Measurements from ENCODE around the gene PLEKHA7.

- TF ChIP-seq POLR2A (IDR thresholded peaks at IDR 0.05) (no peak), CTCF (IDR thresholded peaks at IDR 0.05) (no peak)
Measured at GRCh38 chr11:16789560-16790485, 224.4 kb downstream of the PLEKHA7 start.

Measured in vagina (tissue), 2 donors.